ENCODE measurements around the gene KIAA1328. TPM values are rescaled to one million over a fixed set of nuclear protein-coding genes. Genes with fewer than 3 reads are reported as not detected.

Gene KIAA1328
- total and polyA plus RNA-seq, 9 of the 15 experiments (the other 6 are each of a cell fraction or from before 2014, with no cell fraction given): 4.0 to 8.6 (median 7.4) TPM

- TF ChIP-seq POLR3A (IDR thresholded peaks at IDR 0.05; ENCODE audit: borderline replicate concordance, extremely low read depth, insufficient read depth, insufficient read length) (no peak), GATA2 (CRISPR knock-in tag; IDR thresholded peaks at IDR 0.05) (no peak), SLC30A9 (CRISPR knock-in tag; IDR thresholded peaks at IDR 0.05) (no peak), IRF2 (CRISPR knock-in tag; IDR thresholded peaks at IDR 0.05) (no peak), PCBP1 (IDR thresholded peaks at IDR 0.05; ENCODE audit: low read depth, low read length, poor library complexity, severe bottlenecking) (no peak), PRPF4 (IDR thresholded peaks at IDR 0.05; ENCODE audit: insufficient read depth, low read depth, low read length, poor library complexity, severe bottlenecking) (no peak), HDAC6 (IDR thresholded peaks at IDR 0.05; ENCODE audit: low read depth, low read length) (no peak), EP300 (IDR thresholded peaks at IDR 0.05; ENCODE audit: low read length) (no peak; the same call in 1 of the 2 replicates), SRSF9 (IDR thresholded peaks at IDR 0.05; ENCODE audit: borderline replicate concordance, low read depth, low read length) (no peak), CBX3 (IDR thresholded peaks at IDR 0.05; ENCODE audit: borderline replicate concordance in 1 of 2, low read length in 2 of 2) (no peak), TAF7 (tag; IDR thresholded peaks at IDR 0.05) (peak; percentile 68), ZNF146 (CRISPR knock-in tag; IDR thresholded peaks at IDR 0.05; ENCODE audit: unreplicated experiment) (no peak), GATAD2B (IDR thresholded peaks at IDR 0.05; ENCODE audit: borderline replicate concordance) (peak; percentile 90), SIN3B (IDR thresholded peaks at IDR 0.05; ENCODE audit: low read depth) (peak; percentile 43), ZBTB5 (IDR thresholded peaks at IDR 0.05) (no peak), RFX7 (CRISPR knock-in tag; IDR thresholded peaks at IDR 0.05) (no peak), ZBTB43 (CRISPR knock-in tag; IDR thresholded peaks at IDR 0.05) (no peak), VEZF1 (CRISPR knock-in tag; IDR thresholded peaks at IDR 0.05) (peak; percentile 91), E2F6 (IDR thresholded peaks at IDR 0.05; ENCODE audit: borderline replicate concordance in 1 of 2, extremely low read depth in 1 of 2, insufficient read depth in 1 of 2, insufficient read length in 1 of 2, low read depth in 1 of 2, low read length in 1 of 2, poor library complexity in 1 of 2, severe bottlenecking in 1 of 2) (peak; percentile 80 to 92), TEAD4 (IDR thresholded peaks at IDR 0.05; ENCODE audit: low read length) (no peak), TEAD4 (CRISPR knock-in tag; IDR thresholded peaks at IDR 0.05; ENCODE audit: borderline replicate concordance) (0 out of 2 replicates have a peak, but pooled peaks have one; percentile 53), FOSL1 (tag; conservative IDR thresholded peaks at IDR 0.05) (no peak)
Measured at GRCh38 chr18:36828630-36829361, at the start of gene KIAA1328, which contains the start of gene TPGS2 (continued).

All from K562 (cell line).